Stimulated activated CD4-positive, alpha-beta T cell treated with anti-CD3 and anti-CD28 coated beads, TNF-alpha, amount 100 ng/mL, for 1 hour (primary cell): ENCODE measurements around the gene ID1.
"Not testable (repeated sequence)": the region's sequence is repeated elsewhere in the genome, so short reads cannot be mapped to it uniquely, and the experiment has no call there.

Experiments used
- DNase-seq, 3 donors: peaks; one replicate each; pipeline ENCODE4 v3.0.0-alpha.2; 2020; ENCODE audit warnings: low read depth in 3 of 3, low spot score in 1 of 3

The ID1 gene

GRCh38 chr20:31596831-31597480 is 8.1 kb upstream of the ID1 start:
- DNase-seq: no peak

- DNase-seq: no peak
Measured at GRCh38 chr20:31597481-31597855, 7.6 kb upstream of the ID1 start.

GRCh38 chr20:31602431-31602778 is 2.7 kb upstream of the ID1 start:
- no peak for DNase-seq

GRCh38 chr20:31602779-31603441 is 2.2 kb upstream of the ID1 start:
- DNase-seq: no peak

DNA sequence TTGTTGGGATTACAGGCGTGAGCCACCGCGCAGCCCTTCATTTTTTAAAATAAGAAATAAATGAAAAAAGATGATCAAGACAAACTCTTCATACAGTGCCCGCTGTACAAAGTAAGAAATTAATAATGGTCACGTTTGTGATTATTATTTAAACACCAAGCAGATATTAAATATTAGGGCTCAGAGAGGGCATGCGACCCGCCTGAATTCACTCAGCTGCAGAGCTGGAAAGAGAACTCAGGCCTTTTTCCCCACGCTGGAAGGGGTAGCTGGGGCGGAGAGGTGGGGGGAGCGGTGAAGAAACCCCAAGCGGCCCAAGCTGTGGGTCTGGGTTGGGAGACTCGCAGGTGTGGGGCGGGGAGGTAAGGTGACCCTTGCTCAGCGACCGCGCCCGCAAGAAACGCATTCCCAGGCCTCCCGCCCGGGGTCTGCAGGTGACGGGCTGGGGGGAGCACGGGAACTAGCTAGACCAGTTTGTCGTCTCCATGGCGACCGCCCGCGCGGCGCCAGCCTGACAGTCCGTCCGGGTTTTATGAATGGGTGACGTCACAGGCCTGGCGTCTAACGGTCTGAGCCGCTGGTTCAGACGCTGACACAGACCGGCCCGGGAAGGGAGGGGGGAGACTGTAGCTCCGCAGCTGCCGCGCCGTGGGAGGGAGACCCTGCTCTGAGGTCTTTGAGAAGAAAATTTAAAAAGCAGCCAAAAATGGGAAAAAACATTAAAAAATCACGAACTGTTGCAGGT is 1.1 kb upstream of the ID1 start:
- peak; percentile 34 to 37 (median 37) for DNase-seq

DNA sequence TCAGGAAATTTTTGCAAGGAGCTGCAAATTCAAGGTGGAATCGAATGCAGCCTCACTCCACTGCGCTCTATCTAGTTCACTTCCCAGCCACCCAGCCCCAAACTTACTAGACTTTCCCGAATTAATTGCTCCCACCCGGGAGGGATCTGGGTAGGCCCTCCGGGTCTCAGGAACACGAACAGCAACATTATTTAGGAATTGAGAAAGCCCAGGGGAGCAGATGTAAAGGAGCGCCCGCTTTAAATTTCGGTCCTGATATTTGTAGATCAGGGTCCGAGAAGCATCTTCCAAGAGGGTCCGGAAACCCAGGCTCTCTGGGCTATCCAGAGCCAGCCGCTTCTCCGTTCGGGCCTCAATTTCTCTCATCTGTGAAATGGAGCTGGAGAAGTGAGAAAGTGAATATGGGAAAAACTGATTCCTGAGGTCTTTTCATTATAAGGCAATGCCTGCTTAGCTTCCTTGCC is 490 bp upstream of the ID1 start:
- no peak for DNase-seq

GRCh38 chr20:31605902-31606803 is 1.1 kb downstream of the ID1 start:
- DNase-seq: no peak

GRCh38 chr20:31606804-31607639 is 1.9 kb downstream of the ID1 start:
- DNase-seq: no peak

GRCh38 chr20:31607640-31608250 is 2.7 kb downstream of the ID1 start:
- DNase-seq: no peak

GRCh38 chr20:31608251-31608945 is 3.3 kb downstream of the ID1 start:
- no peak for DNase-seq

GRCh38 chr20:31612271-31612640 is 7.2 kb downstream of the ID1 start:
- DNase-seq: not testable (repeated sequence)

GRCh38 chr20:31615416-31615815 is 10.3 kb downstream of the ID1 start:
- DNase-seq: no peak

- no peak for DNase-seq
Measured at GRCh38 chr20:31617432-31618104, 12.5 kb downstream of the ID1 start.

GRCh38 chr20:31620246-31620645 is 15.2 kb downstream of the ID1 start:
- no peak for DNase-seq

GRCh38 chr20:31623123-31623505 is 18.0 kb downstream of the ID1 start:
- DNase-seq: not testable (repeated sequence)

GRCh38 chr20:31626534-31626933 is 21.4 kb downstream of the ID1 start:
- DNase-seq: not testable (repeated sequence)

DNA sequence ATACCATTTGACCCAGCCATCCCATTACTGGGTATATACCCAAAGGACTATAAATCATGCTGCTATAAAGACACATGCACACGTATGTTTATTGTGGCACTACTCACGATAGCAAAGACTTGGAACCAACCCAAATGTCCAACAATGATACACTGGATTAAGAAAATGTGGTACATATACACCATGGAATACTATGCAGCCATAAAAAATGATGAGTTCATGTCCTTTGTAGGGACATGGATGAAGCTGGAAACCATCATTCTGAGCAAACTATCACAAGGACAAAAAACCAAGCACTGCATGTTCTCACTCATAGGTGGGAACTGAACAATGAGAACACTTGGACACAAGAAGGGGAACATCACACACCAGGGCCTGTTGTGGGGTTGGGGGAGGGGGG is 23.0 kb downstream of the ID1 start:
- DNase-seq: not testable (repeated sequence)

GRCh38 chr20:31630187-31630790 is 25.2 kb downstream of the ID1 start:
- DNase-seq: no peak
